HG02840 (cell line): ENCODE measurements around the gene ATP2A3.

Experiments used
- ATAC-seq: cut with Tn5 transposase; IDR thresholded peaks from one replicate; pipeline ENCODE4 v1.9.1; 2021; ENCODE audit warnings: mild to moderate bottlenecking, moderate library complexity, moderate number of reproducible peaks; ENCODE audit not compliant: unreplicated experiment, low FRiP score

ATP2A3 gene

DNA sequence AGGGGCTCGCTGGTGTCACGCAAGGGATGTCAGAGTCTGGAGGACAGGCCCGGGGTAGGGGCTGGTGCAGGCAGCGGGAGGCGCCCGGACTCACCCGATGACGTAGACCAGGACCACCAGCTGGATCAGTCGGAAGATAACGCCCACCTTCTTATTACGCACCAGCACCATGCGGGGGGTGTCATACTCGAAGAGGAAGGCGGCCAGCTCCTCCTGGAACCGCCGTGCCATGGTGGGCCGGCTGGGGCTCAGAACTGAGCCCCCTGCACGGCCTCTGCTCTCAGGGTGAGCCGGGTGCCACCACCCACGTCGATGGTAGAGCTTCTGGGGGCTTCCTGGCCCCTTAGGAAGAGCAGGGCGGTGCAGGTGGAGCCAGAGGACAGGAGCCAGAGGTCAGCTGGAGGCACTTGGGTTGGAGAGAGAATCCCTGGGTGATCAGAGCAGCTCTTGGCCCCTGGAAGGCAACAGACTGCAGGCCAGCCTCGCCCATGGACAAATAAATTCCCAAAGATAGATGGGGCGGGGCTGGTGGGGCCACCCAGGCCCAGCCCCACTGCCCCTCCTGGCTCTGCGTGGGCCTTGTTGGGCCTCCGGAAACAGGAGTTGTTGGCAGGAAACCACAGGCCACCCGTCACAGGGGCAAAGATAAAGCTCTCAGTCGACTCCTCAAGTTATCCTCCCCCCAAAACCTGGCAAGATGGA lies 48.1 kb downstream of the ATP2A3 start, which contains the start of gene P2RX1:
P2RX1 (minus strand) TSS at position 471 of the 702 bp plus-strand sequence; CDS start at position 231, 240 bp downstream.
- no peak for ATAC-seq

DNA sequence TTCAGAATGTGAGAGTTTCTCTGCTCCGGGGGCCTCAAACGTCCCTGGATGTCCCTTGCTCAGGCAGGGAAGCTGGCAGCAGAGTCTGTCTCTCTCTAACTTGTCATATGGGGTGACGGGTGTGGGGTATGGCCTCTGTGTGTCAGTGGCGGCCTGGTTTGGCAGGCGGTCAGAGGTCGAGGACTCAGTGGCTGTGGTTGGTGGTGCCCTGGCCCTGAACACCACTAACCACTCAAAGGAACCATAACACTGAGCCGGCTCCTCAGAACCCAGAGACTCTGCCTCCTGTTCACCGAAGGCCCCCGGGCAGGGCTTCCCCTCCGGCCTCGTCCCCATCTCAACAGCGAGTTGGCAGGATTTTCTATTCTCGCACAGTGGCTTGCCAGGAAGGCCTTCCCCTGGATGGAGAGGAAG lies 48.6 kb downstream of the ATP2A3 start:
- no peak for ATAC-seq

DNA sequence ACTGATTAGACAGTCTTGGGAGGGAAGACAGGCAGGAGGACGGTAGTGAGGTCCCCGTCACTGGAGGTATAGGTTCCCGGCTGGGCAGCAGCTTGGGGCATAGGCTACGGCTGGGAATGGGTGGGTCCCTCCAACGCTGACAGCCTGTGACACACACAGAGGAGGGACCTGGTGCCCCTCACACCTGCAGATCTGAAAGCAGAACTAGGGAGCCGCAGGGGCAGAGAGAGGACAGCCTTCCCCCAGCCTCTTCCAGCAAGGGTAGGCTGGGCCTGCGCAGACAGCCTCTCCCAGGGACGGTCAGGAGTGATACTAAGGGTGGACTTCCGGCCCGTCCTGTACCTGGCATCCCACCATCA lies 49.9 kb downstream of the ATP2A3 start:
- peak; percentile 35 for ATAC-seq

DNA sequence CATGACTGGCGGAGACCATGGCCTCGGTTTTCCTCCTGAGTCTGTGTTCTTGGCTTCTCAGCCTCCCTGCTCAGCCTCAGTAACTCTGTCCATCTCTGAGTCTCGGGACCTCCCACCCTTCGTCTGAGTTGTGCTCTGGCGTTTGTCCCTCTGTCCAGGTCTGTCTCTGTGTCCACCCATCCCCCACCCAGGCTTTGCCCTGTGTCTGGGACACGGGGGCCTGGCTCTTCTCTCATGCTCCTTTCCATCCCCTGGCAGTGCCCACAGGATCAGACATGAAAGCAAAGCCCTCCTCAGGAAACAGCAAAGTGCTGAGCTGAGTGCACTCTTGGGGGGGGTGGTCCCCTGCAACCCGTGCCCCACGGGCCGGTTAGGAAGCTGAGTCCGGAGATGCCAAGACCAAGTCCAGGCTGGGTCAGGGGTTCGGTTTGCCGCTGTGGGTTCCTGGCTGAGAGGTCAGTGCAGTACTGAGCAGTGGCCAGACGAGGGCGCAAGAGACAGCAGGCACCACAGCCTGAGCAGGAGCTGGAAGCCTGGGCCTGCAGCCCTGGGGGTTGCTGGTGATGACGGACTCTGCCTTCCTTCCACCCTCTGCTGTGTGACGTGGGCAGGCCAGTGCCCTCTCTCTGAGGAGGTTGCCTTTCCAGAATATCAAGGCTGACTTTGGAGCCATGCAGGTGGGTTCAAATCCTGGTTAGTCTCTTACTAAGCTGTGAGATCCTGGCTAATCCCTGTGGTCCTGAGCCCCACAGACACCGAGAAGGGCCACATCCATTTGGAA lies 50.5 kb downstream of the ATP2A3 start:
- ATAC-seq = peak; percentile 43

DNA sequence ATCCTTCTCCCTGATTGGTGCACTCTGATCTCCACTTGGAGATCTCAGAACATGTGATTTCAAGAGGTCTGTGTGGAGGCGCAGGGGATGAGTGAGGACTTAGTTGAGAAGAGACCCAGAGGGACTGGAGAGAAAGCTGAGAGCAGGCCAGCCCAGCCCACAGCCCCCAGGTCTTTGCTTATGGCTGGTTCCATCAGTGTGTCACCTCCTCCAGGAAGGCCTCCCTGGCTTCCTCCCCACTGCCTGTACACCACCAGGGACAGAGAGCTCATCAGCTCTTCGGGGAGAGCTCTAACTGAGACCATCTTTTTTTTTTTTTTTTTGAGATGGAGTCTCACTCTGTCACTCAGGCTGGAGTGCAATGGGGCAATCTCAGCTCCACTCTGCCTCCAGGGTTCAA lies 51.4 kb downstream of the ATP2A3 start:
- ATAC-seq = no peak

DNA sequence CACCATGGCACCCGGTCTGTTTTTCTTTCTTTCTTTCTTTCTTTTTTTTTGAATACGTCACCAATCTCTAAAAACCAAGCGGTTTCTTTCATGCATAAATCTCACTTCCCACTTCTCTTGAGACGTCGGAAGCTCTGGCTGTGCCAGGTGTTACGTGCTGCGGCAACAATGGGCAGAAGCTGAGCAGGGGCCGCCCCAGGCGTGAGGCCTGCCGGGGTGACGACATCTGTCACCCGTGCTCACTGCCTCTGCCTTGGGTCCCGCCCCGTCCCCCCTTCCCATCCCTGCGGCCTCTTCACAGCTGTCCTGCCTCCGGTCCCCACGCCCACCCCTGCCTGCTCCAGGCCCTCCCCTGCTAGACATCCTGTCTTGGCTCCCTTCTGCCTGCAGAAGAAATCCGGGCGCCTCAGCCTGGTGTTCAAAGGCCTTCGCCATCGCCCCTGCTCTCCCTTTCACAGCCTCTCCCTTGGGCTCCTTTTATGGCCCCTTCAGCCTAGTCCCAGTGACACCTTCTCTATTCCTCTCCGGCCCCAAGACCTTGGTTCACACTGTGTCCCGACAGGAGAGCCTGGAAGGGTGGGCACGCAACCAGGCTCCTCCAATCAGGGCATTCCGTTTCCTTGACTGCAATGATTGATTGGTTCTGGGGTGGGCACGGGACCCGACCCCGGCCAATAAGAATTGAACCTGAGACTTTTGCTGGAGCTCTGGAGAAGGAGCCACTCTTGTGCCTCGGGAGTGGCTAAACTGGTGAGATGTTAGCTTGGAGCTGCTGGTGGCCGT lies 52.8 kb downstream of the ATP2A3 start:
- peak; percentile 53 for ATAC-seq

DNA sequence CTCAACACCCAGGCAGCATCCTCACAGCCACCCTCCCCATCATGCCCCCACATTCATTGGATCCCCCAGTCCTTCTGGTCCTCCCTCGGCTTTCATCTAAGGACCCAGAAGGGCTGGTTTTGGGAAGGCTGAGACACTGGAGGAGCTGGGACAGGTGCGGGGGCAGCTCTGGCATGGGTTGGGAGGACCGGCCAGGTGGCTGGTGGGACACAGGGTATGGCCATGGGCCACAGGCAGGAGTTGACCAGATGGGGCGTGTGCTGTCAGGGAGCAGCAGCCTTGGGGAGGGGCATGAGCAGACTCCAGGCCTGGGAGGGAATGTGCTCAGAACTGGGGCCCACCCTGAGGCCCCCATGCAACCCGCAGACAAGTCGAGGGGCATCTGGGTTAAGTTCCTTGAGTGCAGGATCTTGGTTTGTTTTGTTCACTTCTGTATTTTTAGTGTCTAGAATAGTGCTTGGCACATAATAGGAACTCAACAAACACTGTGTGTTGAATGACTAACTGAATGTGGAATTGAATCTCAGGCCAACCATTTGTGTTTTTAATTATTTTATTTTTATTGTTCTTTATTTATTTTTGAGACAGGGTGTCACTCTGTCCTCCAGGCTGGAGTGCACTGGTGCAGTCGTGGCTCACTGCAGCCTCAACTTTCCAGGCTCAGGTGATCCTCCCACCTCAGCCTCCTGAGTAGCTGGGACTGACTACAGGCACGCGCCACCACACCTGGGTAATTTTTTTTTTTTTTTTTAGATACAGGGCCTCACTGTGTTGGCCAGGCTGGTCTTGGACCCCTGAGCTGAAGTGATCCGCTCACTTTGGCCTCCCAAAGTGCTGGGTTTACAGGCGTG lies 53.6 kb downstream of the ATP2A3 start:
- ATAC-seq = no peak

DNA sequence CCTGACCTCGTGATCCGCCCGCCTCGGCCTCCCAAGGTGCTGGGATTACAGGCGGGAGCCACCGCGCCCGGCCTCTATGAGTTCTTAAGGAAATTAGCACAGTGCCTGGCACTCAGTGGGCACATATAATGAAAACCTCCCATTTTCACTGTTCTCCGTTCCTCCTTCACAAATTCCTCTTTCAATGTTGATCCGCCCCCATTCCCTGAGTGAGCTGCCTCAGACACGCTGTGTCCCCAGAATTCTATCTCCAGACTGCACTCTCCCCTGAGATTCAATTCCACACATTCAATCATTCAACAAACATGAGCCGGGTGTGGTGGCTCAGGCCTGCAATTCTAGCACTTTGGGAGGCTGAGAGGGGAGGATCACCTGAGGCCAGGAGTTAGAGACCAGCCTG lies 55.0 kb downstream of the ATP2A3 start:
- no peak for ATAC-seq

DNA sequence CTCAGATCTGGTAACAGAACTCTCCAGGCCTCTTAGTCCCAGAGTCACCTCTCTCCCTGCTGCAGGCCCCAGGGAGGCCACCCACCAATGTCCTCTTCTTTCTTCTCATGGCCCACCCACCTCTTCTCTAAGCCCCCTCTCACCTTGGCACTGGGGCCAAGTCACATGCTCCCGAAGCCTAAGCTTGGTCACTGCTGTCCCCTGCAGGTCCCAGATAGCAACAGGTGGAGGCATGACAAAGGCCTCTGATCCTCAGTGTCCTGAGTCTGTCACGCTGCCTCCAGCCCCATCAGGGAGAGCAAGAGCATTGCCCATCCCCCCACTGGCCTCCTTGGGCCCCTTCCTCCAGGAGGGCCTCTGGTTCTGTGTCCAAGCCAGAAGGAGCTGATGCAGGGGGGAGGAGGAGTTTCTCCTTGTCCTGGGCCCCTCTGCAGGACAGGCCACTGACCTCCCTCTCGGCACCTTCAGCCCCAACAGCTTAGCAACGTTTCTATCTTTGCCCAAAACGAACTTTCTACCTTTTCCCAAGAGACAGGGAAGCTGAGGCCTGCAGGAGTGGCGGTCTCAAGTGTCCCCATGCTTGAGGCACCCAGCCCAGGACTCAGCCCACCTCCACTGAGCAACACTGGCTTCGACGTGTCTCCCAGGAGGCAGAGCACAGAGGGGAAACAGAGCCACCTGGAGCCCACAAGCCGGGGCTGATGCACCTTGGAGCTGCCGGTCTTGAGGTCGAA lies 56.6 kb downstream of the ATP2A3 start:
- no peak for ATAC-seq

DNA sequence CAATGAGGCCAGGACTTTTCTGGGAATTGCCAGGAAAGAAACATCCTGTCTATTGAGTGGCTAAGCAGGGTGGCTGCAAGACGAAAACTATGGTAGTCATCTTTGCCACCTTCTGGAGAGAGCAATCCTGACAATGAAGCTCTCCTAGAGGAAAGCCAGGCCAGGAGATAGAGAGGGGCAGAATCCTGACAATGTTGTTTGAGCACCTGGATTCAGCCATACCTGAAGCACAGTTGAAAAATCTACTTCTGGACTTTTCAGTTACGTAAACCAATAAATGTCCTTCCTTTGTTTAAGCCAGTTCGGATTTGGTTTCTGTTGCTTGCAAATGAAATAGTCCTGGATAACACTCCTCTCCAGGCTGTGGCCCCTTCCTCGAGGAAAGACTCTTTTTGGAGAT lies 57.4 kb downstream of the ATP2A3 start:
- ATAC-seq = no peak

DNA sequence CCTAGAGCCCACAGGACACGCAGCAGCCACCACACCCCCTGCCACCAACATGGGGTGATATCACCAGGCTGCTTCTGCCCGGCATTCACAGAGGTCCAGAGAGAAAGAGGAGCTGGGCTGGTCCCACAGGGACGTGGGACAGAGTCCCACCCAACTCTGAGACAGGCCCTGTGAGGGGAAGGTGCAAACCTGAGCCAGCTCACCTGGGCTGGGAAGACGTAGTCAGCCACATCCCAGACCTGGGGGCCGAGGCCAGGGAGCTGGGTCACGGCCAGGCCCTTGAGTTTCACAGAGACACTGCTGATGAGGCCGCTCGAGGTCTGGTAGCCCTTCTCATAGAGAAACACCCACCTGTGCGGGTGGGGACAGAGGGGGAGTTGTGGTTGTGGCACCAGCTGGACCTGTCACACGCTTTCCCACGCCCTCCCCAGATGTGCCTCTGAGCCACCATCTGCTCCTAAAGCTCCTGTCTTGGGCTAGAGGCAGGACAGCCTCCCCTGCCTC lies 59.2 kb downstream of the ATP2A3 start:
- ATAC-seq = no peak

DNA sequence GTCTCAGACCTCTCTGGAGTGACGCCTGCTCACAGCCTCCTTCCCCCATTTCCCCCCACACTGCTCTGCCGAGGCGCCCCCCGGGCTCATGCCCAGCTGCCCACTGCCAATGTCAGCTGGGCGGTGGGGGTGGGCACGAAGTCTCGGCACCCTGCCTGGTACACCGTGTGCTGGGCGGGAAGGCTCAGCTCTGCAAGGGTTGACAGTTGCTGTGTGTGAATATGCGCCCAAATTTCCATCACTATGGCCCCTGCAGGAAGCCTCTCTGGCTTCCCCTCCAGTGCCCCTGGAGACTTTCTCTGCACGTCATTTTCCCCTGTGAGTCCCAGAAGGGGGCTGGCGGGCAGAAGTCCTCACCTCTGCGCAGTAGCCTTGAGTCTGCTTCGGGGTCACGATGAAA lies 59.7 kb downstream of the ATP2A3 start:
- no peak for ATAC-seq

DNA sequence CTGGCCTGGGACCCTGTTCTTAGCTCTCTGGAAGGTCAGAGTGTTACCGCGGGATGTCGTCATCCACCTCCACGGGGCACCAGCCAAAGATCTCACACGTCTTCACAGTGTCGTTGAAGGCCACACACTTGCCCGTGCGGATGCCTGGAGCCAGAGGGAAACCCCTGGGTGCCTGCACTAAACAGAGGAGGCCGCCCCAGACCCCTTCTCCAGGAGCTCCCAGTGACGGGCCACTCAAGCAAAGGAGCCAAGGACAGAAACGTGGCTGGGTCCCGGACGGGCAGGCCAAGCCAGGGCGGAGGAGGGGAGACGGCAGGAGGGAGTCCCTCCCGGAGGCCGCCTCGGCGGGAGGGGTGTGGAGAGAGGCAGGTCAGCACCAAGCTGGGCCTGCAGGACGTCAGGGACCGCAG lies 60.4 kb downstream of the ATP2A3 start:
- ATAC-seq = no peak

DNA sequence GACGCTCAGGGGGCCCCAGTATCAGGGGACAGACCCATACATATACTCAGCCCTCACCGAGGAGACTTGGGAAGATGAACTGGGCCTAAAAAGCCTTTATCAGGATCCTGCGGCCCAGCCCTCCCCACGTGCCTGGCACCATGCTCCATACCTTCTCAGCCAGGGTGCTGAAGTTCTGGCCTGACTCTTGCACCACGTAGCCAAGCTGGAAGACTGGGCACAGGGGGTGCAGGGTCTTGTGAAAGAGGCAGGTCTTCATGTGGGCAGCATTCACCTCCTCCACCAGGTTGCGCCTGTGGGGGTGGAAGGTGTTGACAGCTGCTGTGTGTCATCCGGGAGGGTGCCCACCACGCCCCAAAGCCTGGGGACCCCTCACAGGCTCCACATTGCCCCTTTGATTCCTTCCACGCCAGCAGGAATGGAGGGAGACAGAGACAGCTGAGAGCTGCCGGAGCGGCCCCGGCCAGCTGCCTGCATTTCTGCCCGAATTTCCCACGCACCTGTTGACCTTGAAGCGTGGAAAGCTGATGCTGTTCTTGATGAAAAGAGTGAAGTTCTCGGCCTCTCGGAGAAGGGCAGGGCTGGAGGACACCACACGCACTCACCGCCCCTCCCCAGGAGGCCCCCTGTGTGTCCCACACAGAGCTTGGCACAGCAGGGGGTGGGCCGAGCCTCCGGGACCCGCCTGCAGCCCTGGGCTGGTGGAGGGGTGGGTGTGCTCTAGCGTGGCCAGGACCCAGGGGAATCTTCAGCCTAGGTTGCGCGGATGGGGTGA lies 61.0 kb downstream of the ATP2A3 start:
- ATAC-seq = no peak

DNA sequence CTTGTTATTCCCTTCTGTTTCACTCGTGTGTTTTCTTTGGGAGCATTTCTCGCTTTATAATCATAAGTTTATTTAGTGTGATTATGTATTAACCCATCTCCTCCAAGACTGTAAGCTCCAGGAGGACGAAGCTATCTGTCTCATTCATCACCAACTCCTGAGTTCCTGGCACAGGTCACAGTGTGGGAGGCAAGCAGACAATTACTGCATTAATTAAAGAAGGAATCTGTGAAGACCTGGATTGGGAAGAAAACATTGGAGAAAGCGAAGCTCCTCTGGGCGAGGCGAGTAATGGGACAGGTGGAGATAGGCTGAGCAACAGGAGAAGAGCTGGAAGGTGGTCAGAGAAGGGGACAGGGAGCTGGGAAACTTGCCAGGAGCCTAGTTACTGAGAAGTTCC lies 63.6 kb downstream of the ATP2A3 start:
- no peak for ATAC-seq

DNA sequence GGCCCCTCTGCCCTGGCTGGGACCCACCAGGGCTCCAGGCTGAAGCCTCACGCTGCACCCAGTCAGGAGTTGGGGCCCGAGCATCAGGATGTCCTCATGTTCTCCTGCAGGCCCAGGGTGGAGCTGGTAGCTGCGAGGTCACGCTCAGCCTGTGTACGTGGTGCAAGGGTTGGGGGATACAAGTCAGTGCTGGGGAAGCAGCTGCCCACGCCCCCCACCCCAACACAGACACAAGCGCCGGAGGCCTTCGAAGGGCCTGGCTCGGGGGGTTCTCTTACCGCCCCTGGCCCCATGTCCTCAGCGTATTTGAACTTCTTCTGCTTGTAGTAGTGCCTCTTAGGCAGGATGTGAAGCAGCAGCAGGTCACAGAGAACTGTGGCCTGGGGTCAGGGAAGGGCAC lies 66.5 kb downstream of the ATP2A3 start:
- no peak for ATAC-seq

DNA sequence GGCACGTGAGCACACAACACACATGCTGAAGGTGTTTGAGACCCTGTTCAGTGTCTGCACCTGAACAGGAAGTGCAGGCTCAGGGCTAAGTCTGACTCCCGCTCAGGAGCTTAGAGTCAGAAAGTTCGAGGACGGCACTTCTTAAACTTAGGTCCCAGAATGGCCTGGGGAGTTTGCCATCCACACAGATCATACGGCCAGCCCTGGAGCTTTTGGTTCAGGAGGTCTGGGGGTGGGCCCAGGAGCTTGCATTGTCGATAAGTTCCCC lies 67.3 kb downstream of the ATP2A3 start:
- ATAC-seq = no peak

DNA sequence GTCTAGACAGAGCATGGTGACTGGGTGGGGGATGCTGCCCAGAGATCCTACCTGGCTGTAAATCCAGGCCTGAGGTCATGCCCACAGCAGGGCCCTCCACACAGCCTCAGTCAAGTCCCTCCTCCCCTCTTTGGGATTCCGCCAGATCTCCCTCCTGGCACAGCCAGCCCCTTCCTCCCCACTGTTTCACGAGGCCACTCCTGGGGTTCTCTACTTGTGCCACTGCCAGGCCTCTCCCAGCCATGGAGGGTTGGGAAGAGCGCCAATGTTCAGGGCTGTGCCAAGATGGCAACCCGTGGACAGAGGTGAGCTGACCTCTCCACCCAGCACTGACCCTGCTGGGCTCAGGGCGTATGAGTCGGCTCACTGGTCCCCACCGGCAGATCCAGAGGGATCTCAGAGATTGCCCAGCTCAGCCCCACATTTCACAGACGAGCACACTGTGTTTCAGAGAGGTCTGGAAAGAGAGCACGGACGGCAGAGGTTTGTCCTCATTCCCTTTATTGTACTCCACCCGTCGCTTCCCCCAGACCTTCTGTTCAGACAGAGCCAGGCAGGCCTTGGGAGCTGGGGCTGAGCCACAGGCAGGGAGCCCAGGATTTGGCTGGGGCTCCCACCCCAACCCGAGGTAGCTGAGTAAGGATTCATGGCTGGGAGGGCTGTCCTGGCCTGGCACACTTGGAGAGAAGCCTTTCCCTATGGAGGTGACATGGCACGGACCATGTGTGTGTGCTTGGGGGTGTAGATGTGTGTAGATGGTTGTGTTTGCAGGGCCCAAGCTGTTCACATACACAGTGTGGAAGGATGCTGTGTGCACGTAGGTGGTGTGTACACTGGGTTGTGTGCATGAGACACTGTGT lies 67.9 kb downstream of the ATP2A3 start:
- no peak for ATAC-seq
